Neural progenitor cell (in vitro differentiated cells): ENCODE data around the gene CMTM1. TPM values are rescaled to one million over a fixed set of nuclear protein-coding genes. Genes with fewer than 3 reads are reported as not detected.
A peak's percentile ranks its signal among the peaks of the same experiment; 100 is the strongest.

Experiments used
- DNase-seq: peaks from one replicate; pipeline ENCODE4 v3.0.0-alpha.2; 2016; ENCODE audit warnings: low spot score
- H2AFZ ChIP-seq: fragments of 200-600 bp; sonication (generic); replicated peaks from 2 replicates; pipeline ENCODE4 v1.6.1; 2016; ENCODE audit warnings: antibody characterized with exemption
- H3F3A ChIP-seq: fragments of 200-600 bp; sonication (generic); 2 replicates; pipeline ENCODE4 v1.6.1; 2016; ENCODE audit warnings: antibody characterized with exemption, low read depth
- H3K27ac ChIP-seq: fragments of 200-600 bp; sonication (generic); 2 replicates; pipeline ENCODE4 v1.5.1; 2016; ENCODE audit warnings: mild to moderate bottlenecking
- H3K27me3 ChIP-seq: fragments of 200-600 bp; sonication (generic); 2 replicates; pipeline ENCODE4 v1.6.1; 2016; ENCODE audit warnings: mild to moderate bottlenecking, moderate library complexity
- H3K36me3 ChIP-seq: fragments of 200-600 bp; sonication (generic); 2 replicates; pipeline ENCODE4 v1.5.1; 2016
- H3K4me1 ChIP-seq: fragments of 200-600 bp; sonication (generic); 2 replicates; pipeline ENCODE4 v1.6.1; 2016; ENCODE audit warnings: mixed run types
- H3K4me2 ChIP-seq: fragments of 200-600 bp; sonication (generic); 2 replicates; pipeline ENCODE4 v1.6.1; 2016
- H3K4me3 ChIP-seq: fragments of 200-600 bp; sonication (generic); 2 replicates; pipeline ENCODE4 v1.5.1; 2016
- H3K79me2 ChIP-seq: fragments of 200-600 bp; sonication (generic); 2 replicates; pipeline ENCODE4 v1.6.1; 2016; ENCODE audit warnings: low read depth
- H3K9ac ChIP-seq: fragments of 200-600 bp; sonication (generic); 2 replicates; pipeline ENCODE4 v1.6.1; 2016
- H3K9me3 ChIP-seq: fragments of 200-600 bp; sonication (generic); 2 replicates; pipeline ENCODE4 v1.5.1; 2016; ENCODE audit warnings: low read depth
- H4K20me1 ChIP-seq: fragments of 200-600 bp; sonication (generic); 2 replicates; pipeline ENCODE4 v1.6.1; 2016; ENCODE audit warnings: low read depth
- H3K27ac Mint-ChIP-seq: 3 replicates; pipeline ENCODE4 v1.8.0; 2021; ENCODE audit warnings: mixed read lengths
- H3K27me3 Mint-ChIP-seq: 2 replicates; pipeline ENCODE4 v1.8.0; 2022; ENCODE audit warnings: low read depth, mild to moderate bottlenecking, inconsistent platforms, moderate library complexity, mixed read lengths; ENCODE audit not compliant: insufficient read depth
- H3K36me3 Mint-ChIP-seq: 3 replicates; pipeline ENCODE4 v1.8.0; 2021; ENCODE audit warnings: mixed read lengths
- H3K4me1 Mint-ChIP-seq: 3 replicates; pipeline ENCODE4 v1.8.0; 2021; ENCODE audit warnings: mixed read lengths
- H3K4me3 Mint-ChIP-seq: 3 replicates; pipeline ENCODE4 v1.8.0; 2021; ENCODE audit warnings: mild to moderate bottlenecking, moderate library complexity, mixed read lengths
- H3K9me3 Mint-ChIP-seq: 3 replicates; pipeline ENCODE4 v1.8.0; 2020; ENCODE audit warnings: mixed read lengths
- EZH2 ChIP-seq: fragments of 200-600 bp; sonication (generic); IDR thresholded peaks from 2 replicates; pipeline ENCODE4 v1.6.1; 2017; ENCODE audit warnings: antibody characterized with exemption, mild to moderate bottlenecking, moderate library complexity
- EZH2phosphoT487 ChIP-seq: fragments of 200-600 bp; sonication (generic); IDR thresholded peaks from 2 replicates; pipeline ENCODE4 v1.6.1; 2017; ENCODE audit warnings: antibody characterized with exemption
- total RNA-seq: library from RNA; depleted of rRNA; stranded (reverse); fragments of >200 nt; gene quantifications from 2 replicates; pipeline ENCODE4 v1.2.3, GENCODE V29; 2015; ENCODE audit warnings: low replicate concordance
- TF ChIP-seq, protein P1 (sequence below): fragments of 200-600 bp; sonication (generic); IDR thresholded peaks from 2 replicates; pipeline ENCODE4 v1.5.1; 2017; ENCODE audit warnings: antibody characterized with exemption, mild to moderate bottlenecking

Gene CMTM1
- total RNA-seq, 1 donor from 2014 or later = not detected

GRCh38 chr16:66617010-66617434, 50.8 kb downstream of the CMTM1 start:
- Mint-ChIP-seq H3K27ac (no peak overlapping the region), H3K4me3 (no peak overlapping the region), H3K36me3 (peaks cover 30% of the 10 kb centered on the region), H3K27me3 (peaks cover 2% of the 10 kb centered on the region), H3K4me1 (peaks cover 27% of the 10 kb centered on the region), H3K9me3 (no peaks in the 10 kb centered on the region)
- peak overlapping the region; percentile 18 for H3K4me2 ChIP-seq
- H3K36me3 ChIP-seq = peaks cover 10% of the 10 kb centered on the region
- no peaks in the 10 kb centered on the region for H3K79me2 ChIP-seq
- no peak for DNase-seq
- H3K4me1 ChIP-seq = peaks cover 12% of the 10 kb centered on the region
- H3K4me3 ChIP-seq = no peak overlapping the region
- peaks cover 24% of the 10 kb centered on the region for H3F3A ChIP-seq
- no peak overlapping the region for H3K9ac ChIP-seq
- no peak overlapping the region for H2AFZ ChIP-seq
- H3K27me3 ChIP-seq = no peaks in the 10 kb centered on the region
- H3K9me3 ChIP-seq = no peaks in the 10 kb centered on the region
- H4K20me1 ChIP-seq = peaks cover 5% of the 10 kb centered on the region
- H3K27ac ChIP-seq = no peak overlapping the region
- TF ChIP-seq, protein P1, sequence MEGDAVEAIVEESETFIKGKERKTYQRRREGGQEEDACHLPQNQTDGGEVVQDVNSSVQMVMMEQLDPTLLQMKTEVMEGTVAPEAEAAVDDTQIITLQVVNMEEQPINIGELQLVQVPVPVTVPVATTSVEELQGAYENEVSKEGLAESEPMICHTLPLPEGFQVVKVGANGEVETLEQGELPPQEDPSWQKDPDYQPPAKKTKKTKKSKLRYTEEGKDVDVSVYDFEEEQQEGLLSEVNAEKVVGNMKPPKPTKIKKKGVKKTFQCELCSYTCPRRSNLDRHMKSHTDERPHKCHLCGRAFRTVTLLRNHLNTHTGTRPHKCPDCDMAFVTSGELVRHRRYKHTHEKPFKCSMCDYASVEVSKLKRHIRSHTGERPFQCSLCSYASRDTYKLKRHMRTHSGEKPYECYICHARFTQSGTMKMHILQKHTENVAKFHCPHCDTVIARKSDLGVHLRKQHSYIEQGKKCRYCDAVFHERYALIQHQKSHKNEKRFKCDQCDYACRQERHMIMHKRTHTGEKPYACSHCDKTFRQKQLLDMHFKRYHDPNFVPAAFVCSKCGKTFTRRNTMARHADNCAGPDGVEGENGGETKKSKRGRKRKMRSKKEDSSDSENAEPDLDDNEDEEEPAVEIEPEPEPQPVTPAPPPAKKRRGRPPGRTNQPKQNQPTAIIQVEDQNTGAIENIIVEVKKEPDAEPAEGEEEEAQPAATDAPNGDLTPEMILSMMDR = no peak
- TF ChIP-seq EZH2phosphoT487 = no peak
- no peak for TF ChIP-seq EZH2

DNA sequence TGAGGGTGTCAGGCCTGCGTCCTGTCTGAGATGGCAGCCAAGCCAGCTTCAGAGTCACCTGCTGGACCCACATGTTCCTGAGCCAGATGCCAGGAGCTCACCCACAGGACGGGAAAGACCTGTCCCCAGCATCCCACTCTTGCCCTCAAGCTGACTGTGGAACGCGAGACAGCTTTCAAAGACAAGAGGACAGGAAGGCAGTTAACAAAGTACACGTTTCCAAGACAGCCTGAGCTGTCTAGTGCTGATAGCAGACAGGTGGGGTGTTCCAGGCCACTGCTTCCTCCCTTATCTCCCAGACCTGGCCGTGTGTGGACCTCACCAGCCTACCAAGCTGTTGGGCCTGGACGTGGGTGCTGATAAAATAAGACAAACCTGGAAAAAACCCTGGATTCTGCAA, 51.5 kb downstream of the CMTM1 start:
- H3K4me1 Mint-ChIP-seq = peaks cover 27% of the 10 kb centered on the region
- H2AFZ ChIP-seq = no peak overlapping the region
- no peak overlapping the region for H3K4me2 ChIP-seq
- no peak overlapping the region for H3K9ac ChIP-seq
- TF ChIP-seq, protein P1 = no peak
- no peak for TF ChIP-seq EZH2
- TF ChIP-seq EZH2phosphoT487 = no peak
- peaks cover under 1% of the 10 kb centered on the region for H3K27me3 Mint-ChIP-seq
- no peaks in the 10 kb centered on the region for H3K9me3 ChIP-seq
- H3K4me1 ChIP-seq = peaks cover 12% of the 10 kb centered on the region
- H4K20me1 ChIP-seq = peaks cover 5% of the 10 kb centered on the region
- H3K79me2 ChIP-seq = no peaks in the 10 kb centered on the region
- H3K9me3 Mint-ChIP-seq = no peaks in the 10 kb centered on the region
- H3K27ac ChIP-seq = no peak overlapping the region
- H3K36me3 ChIP-seq = peaks cover 9% of the 10 kb centered on the region
- peaks cover 24% of the 10 kb centered on the region for H3F3A ChIP-seq
- peaks cover 26% of the 10 kb centered on the region for H3K36me3 Mint-ChIP-seq
- H3K4me3 ChIP-seq = no peak overlapping the region
- H3K27me3 ChIP-seq = no peaks in the 10 kb centered on the region
- DNase-seq = no peak
- no peak overlapping the region for H3K4me3 Mint-ChIP-seq
- H3K27ac Mint-ChIP-seq = no peak overlapping the region

GRCh38 chr16:66618588-66619375, 52.5 kb downstream of the CMTM1 start:
- H3K9me3 ChIP-seq = no peaks in the 10 kb centered on the region
- peaks cover 21% of the 10 kb centered on the region for H3F3A ChIP-seq
- H4K20me1 ChIP-seq = peaks cover 5% of the 10 kb centered on the region
- no peak overlapping the region for H3K27ac ChIP-seq
- Mint-ChIP-seq H3K4me3 (no peak overlapping the region), H3K9me3 (no peaks in the 10 kb centered on the region), H3K27ac (no peak overlapping the region), H3K27me3 (peaks cover 6% of the 10 kb centered on the region), H3K4me1 (peaks cover 35% of the 10 kb centered on the region), H3K36me3 (peaks cover 17% of the 10 kb centered on the region)
- H2AFZ ChIP-seq = no peak overlapping the region
- no peaks in the 10 kb centered on the region for H3K27me3 ChIP-seq
- no peak overlapping the region for H3K4me3 ChIP-seq
- no peak for DNase-seq
- no peak overlapping the region for H3K4me2 ChIP-seq
- no peak overlapping the region for H3K9ac ChIP-seq
- peaks cover 13% of the 10 kb centered on the region for H3K4me1 ChIP-seq
- no peaks in the 10 kb centered on the region for H3K36me3 ChIP-seq
- TF ChIP-seq, protein P1 = no peak
- TF ChIP-seq EZH2 (no peak), EZH2phosphoT487 (no peak)
- H3K79me2 ChIP-seq = no peaks in the 10 kb centered on the region
